ENCODE measurements around the gene TP53I3.
"Not testable (repeated sequence)": the region's sequence is repeated elsewhere in the genome, so short reads cannot be mapped to it uniquely, and the experiment has no call there.

TP53I3 gene, protein sequence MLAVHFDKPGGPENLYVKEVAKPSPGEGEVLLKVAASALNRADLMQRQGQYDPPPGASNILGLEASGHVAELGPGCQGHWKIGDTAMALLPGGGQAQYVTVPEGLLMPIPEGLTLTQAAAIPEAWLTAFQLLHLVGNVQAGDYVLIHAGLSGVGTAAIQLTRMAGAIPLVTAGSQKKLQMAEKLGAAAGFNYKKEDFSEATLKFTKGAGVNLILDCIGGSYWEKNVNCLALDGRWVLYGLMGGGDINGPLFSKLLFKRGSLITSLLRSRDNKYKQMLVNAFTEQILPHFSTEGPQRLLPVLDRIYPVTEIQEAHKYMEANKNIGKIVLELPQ

GRCh38 chr2:24084386-24085199 lies at the start of gene TP53I3:
TSS of gene TP53I3 (minus strand) at chr2:24084834. CDS start at chr2:24084326, 508 bp downstream.
- H3K4me3 ChIP-seq (ENCODE audit: low read depth, low read length): peak within 1 kb of the TSS; percentile 73

DNA sequence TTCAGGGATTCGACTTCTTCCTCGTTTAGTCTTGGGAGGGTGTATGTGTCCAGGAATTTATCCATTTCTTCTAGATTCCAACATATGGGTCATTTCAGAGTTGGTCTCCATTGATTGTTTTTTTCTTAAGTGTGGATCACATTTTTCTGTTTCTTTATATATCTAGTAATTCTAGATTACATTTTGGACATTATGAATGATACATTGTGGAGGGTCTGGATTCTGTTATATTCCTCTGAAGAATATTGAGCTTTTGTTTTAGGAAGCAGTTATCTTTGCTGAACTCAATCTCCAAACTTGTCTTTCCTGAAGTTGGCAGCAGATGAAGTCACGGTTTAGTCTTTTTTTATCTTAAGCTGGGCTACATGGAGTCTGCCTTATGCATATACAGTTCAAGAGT lies 47.9 kb upstream of the TP53I3 start:
- H3K4me3 ChIP-seq (ENCODE audit: low read depth, low read length): no peak overlapping the region

- H3K4me3 ChIP-seq (ENCODE audit: low read depth, low read length): no peak overlapping the region
Measured at GRCh38 chr2:24125956-24126355, 41.3 kb upstream of the TP53I3 start.

DNA sequence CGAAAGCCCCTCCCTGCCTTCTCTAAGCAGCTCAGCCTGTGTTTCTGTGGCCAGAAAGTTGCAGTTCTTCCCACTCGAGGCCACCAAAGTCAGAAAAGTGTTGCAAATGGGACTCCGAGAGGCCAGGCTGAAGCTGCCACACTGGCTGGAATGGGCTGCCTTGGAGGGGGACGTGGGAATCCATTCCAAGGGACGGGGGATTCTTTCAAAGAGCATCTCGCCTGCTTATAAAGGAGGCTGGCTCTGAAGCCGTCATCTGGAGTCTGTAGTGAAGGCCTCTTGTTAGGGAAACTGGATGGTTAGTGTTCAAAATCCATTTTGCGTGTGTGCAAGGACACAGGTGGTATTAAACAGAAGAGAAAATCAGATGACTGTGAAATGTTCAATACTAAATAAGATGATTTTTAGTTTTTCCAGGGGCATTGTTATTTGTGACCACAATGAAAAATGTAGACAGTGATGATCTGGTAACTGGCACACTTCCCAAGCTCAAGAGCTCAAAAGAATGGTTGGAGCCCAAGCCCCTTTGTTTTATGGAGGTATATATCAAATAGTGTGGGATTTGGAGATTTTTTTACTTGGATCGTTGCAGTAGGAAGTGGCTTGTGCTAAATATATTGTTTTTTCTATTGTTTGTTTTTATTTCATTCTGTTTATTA lies 39.4 kb upstream of the TP53I3 start:
- peak overlapping the region; percentile 74 for H3K4me3 ChIP-seq (ENCODE audit: low read depth, low read length)

- peak within 1 kb of the TSS; percentile 74 for H3K4me3 ChIP-seq (ENCODE audit: low read depth, low read length)
Measured at GRCh38 chr2:24123195-24123921, 38.7 kb upstream of the TP53I3 start, which contains the start of the genes FAM228B and PFN4. TSS of gene FAM228B (plus strand) at chr2:24123469. CDS start at chr2:24124362, 893 bp downstream. TSS of gene PFN4 (minus strand) at chr2:24123334. CDS start at chr2:24122535, 799 bp downstream.

DNA sequence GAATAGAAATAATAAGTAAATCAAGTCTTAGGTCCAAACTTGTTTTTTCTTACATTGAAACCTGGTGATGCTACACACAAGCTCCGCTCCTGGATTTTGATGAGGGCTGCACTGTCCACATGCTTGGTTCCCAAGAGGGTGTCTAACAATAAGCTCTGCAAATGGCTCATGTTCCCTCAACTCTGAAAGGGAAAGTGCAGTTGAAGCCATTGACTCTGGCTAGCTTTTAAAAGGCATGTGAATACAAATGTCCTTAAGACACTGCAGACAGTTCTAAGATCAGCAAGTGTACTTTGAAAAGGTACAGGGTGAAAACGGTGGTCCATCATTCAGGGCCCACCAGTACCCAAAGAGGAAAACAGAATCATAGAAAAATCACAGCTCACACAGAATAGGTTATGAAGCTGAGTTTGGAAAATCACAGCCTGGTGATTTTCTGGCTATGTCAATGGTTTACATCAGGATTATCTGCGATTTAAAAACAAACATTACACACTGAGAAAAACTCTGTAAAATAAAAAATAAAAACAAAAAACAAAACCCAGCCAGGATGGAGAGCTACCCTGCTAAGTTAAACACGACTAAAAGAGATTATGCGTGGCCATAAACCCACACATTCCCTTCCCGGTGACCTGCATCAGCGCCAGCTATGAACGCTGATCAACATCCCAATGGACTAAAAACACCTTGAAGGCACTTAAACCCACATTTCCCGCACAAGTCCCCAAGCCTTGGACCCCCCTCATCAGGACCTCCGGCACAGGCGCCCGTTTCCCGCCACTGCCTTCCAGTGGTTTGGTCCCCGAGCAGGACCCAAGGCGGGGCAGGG lies 37.9 kb upstream of the TP53I3 start:
- peak overlapping the region; percentile 74 for H3K4me3 ChIP-seq (ENCODE audit: low read depth, low read length)

DNA sequence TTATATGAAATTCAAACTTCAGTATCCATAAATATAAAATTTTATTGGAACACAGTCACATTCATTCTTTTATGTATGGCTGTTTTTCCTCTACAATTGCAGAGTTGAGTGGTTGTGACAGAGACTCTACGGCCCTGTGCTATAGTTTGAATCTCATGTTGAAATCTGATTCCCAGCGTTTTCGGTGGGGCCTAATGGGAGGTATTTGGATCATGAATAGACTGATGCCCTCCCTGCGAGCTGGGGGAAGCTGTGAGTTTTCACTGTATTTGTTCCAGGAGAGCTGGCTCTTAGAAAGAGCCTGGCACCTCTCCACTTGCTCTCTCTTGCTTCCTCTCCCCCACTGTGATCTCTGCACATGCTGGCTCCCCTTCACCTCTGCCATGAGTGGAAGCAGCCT lies 36.8 kb upstream of the TP53I3 start:
- no peak overlapping the region for H3K4me3 ChIP-seq (ENCODE audit: low read depth, low read length)

DNA sequence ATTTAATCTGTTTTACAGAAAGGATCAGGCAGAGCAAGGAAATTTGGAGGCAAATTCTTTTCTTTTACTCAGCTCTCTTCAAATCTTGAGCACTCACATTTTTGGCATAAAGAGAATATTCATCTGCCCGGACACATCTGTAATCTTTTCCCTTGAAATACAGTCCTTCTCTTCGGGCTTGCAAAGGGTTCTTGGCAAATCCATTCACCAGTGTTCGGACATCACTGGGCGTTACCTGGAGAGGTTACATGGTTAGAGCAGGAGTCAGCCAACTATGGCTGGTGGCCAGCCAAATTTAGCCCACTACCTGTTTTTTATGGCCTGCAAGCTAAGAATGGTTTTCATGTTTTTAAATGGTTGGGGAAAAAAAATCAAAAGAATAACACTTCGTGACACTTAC lies 36.4 kb upstream of the TP53I3 start:
- H3K4me3 ChIP-seq (ENCODE audit: low read depth, low read length): no peak overlapping the region

DNA sequence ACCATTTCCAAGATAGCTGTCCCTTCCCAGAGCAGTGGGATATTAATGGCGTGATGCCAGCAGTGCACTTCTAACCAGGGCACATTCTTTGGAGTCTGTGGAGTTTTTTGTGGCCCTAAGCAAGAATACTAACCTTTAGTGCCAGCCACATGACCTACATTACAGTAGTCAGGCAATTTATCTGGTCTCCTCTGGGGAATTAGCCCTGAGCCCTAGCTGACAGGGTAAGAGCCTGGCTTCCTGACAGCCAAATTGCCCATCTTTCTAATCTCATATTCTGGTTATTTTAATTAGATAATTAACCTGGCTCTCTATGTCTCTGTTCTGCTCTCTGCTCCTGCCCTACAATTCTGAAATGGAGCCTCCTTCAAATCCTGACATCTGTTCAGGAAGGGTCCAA lies 33.3 kb upstream of the TP53I3 start:
- no peak overlapping the region for H3K4me3 ChIP-seq (ENCODE audit: low read depth, low read length)

DNA sequence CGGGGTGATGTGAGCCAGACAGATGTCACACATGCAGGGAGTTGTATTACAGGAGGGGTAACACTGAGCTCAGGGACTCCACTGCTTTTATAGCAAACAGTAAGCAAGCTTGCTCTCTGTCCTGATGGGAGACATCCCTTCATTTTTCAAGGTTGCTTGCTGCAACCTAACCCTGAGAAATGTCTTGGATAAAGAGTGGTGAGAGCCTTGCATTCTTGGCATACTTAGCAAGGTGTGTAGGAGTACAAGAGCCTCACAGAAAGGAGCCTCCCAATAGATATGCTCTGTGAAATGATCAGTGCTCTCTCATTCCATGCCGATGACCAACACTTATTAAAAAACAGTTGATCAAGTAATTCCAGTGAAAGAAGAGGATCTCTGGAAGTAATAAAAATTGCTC lies 30.4 kb upstream of the TP53I3 start:
- no peak overlapping the region for H3K4me3 ChIP-seq (ENCODE audit: low read depth, low read length)

DNA sequence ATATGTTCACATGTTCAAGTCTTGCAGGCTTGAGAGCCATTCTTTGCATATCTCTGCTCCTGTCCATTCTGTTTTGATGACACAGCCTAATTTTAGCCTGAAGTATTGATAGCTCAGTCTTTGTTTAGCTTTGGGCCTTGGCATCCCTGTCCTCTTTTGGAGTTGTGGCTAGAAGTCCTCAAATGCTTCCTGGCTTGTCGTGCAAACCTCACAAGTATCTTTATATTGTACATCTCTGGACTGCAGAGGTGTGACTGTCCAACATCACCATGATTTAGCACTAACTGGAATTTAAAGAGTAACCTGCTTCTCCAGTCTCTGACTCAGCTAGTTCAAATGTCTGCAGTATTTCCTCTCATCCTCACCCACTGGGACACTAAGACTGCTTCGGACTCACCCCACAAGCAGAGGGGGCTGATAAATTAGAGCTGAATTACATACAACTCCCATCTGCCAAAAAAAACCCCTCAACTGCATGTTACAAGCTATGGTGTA lies 26.8 kb upstream of the TP53I3 start:
- no peak overlapping the region for H3K4me3 ChIP-seq (ENCODE audit: low read depth, low read length)

DNA sequence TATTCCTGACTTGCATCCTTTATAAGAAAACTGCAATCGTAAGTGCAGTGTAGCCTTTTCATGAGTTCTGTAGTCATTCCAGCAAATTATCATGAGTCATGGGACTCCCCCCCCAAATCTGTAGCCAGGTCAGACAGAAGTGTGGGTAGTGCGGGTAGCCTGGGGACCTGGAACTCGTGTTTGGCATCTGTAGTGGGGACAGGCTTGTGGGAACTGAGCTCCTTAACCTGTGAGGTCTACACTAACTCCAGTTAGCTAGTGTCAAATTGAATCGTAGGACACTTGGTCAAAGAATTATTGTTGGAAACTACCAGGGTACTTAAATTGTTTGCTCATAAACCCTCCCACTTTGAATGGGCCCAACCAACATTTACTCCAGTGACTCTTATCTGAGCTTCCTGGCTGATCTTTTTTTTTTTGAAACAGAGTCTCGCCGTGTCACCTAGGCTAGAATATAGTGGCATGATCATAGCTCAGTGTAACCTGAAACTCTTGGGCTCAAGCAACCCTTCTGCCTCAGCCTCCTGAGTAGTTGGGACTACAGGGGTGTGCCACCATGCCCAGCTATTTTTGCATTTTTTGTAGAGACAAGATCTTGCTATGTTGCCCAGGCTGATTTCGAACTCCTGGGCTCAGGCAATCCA lies 26.1 kb upstream of the TP53I3 start:
- H3K4me3 ChIP-seq (ENCODE audit: low read depth, low read length): no peak overlapping the region

- H3K4me3 ChIP-seq (ENCODE audit: low read depth, low read length): not testable (repeated sequence)
Measured at GRCh38 chr2:24109431-24109830, 24.8 kb upstream of the TP53I3 start.

GRCh38 chr2:24107336-24107735 lies 22.7 kb upstream of the TP53I3 start:
- no peak overlapping the region for H3K4me3 ChIP-seq (ENCODE audit: low read depth, low read length)

DNA sequence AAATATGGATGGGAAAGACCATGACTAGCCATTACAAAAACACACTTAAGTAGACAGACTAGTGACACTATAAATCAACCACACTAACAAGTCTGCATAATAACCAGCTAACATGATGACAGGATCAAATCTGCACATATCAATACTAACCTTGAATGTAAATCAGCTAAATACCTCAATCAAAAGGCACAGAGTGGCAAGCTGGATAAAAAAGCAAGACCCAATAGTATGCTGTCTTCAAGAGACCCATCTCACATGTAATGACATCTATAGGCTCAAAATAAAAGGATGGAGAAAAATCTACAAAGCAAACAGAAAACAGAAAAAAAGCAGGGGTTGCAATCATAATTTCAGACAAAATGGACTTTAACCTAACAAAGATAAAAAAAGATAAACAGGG lies 22.2 kb upstream of the TP53I3 start:
- H3K4me3 ChIP-seq (ENCODE audit: low read depth, low read length): no peak overlapping the region

DNA sequence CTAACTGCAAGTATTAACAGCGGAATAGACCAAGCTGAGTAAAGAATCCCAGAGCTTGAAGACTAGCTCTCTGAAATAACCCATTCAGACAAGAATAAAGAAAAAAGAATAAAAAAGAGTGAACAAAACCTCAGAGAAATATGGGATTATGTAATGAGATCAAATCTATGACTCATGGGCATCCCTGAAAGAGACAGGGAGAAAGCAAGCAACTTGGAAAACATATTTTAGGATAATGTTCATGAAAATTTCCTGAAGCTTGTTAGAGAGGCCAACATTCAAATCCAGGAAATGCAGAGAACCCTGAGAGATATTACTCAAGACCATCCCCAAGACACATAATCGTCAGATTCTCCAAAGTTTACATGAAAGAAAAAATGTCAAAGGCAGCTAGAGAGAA lies 21.2 kb upstream of the TP53I3 start:
- no peak overlapping the region for H3K4me3 ChIP-seq (ENCODE audit: low read depth, low read length)

DNA sequence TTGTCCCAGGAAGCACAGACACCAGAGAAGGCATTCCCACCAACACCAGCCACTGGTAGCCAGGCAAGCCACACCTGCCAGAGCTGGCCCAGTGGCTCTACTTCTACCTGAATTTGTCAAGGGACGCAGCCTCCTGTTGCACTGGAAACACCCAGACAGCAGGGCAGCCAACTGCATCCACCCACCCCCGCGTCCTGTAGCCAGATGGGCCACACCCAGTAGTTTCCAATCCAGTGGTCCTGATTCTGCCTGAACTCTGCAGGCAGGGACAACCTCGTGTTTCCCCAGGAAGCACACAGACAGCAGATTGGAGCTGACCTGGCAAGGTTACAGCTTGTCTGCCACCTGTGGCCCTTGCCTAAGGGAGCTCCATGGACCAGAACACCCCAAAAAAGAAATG lies 20.3 kb upstream of the TP53I3 start:
- no peak overlapping the region for H3K4me3 ChIP-seq (ENCODE audit: low read depth, low read length)

DNA sequence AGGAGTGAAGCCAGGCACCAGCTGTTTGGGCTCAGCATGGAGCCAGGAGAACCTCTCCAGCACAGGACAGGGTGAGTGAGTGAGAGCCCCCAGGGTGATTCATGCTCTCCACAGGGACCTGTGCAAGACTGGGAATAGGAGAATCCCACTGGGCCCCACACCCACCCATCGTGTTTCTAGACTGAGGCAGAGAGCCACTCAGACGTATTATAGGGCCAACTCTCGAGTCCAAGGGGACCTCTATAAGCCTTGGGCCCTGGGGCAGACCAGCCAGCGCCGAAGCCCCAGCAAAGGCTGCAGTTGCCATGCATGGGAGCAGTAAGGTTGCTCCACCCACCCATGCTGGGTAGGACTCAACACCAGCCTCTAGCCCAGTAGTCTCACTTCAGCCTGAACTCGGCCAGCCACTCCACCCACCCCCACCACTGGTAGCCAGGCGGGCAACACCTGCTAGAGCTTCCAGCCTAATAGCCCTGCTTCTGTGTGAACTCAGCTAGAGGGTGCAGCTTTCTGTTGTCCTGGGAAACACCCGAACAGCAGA lies 19.5 kb upstream of the TP53I3 start:
- H3K4me3 ChIP-seq (ENCODE audit: low read depth, low read length): no peak overlapping the region

DNA sequence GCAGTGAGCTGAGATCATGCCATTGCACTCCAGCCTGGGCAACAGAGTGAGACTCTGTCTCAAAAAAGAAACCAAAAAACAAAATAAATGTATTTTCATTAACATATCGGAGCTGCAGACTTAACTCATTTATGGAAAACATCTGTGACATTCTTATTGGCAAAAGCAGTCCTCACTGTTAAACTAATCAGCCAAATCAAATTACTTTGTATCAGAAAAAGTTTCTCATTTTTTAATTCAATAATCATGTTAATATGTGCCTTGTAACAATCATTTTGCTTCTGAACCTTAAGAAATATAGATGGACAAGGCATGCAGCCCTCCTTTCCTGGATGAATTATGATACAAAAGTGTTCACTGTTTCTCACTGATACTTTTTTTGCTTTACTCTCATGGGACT lies 18.0 kb upstream of the TP53I3 start:
- no peak overlapping the region for H3K4me3 ChIP-seq (ENCODE audit: low read depth, low read length)
